NCI-H345 treated with DMSO at 0.1 percent for 48 hours (cell line): ENCODE measurements around the gene SMTN.

Source experiments
- DNase-seq: peaks from one replicate; lab custom pipeline; 2025; ENCODE audit not compliant: unreplicated experiment; lab: John Stamatoyannopoulos, UW

The SMTN gene

GRCh38 chr22:31125521-31126117 is 44.5 kb downstream of the SMTN start:
- no peak for DNase-seq

- no peak for DNase-seq
Observed at GRCh38 chr22:31126128-31126868, 45.2 kb downstream of the SMTN start.

- DNase-seq: no peak
Observed at GRCh38 chr22:31126869-31127175, 45.7 kb downstream of the SMTN start.

- no peak for DNase-seq
Observed at GRCh38 chr22:31127181-31127772, 46.2 kb downstream of the SMTN start.

- DNase-seq: no peak
Observed at GRCh38 chr22:31128156-31128555, 47.0 kb downstream of the SMTN start.

- no peak for DNase-seq
Observed at GRCh38 chr22:31130873-31131272, 49.8 kb downstream of the SMTN start.

- DNase-seq: no peak
Observed at GRCh38 chr22:31133911-31134310, 52.8 kb downstream of the SMTN start.

- DNase-seq: no peak
Observed at GRCh38 chr22:31134688-31135087, 53.6 kb downstream of the SMTN start.

GRCh38 chr22:31135706-31136105 is 54.6 kb downstream of the SMTN start:
- no peak for DNase-seq

- DNase-seq: no peak
Observed at GRCh38 chr22:31136155-31136554, 55.0 kb downstream of the SMTN start.

- DNase-seq: no peak
Observed at GRCh38 chr22:31136711-31137110, 55.6 kb downstream of the SMTN start.

- no peak for DNase-seq
Observed at GRCh38 chr22:31137721-31138120, 56.6 kb downstream of the SMTN start.

GRCh38 chr22:31138126-31138525 is 57.0 kb downstream of the SMTN start:
- no peak for DNase-seq

GRCh38 chr22:31139066-31139465 is 57.9 kb downstream of the SMTN start:
- no peak for DNase-seq

GRCh38 chr22:31139866-31140716 is 59.0 kb downstream of the SMTN start, which contains the start of gene PLA2G3:
Gene PLA2G3 (minus strand): TSS chr22:31140508. CDS start chr22:31140354, 154 bp downstream.
- DNase-seq: no peak

GRCh38 chr22:31140746-31141145 is 59.6 kb downstream of the SMTN start:
- no peak for DNase-seq

- DNase-seq: no peak
Observed at GRCh38 chr22:31141551-31141950, 60.4 kb downstream of the SMTN start.

- DNase-seq: no peak
Observed at GRCh38 chr22:31142285-31142684, 61.2 kb downstream of the SMTN start.

GRCh38 chr22:31143038-31143437 is 61.9 kb downstream of the SMTN start:
- DNase-seq: no peak

- no peak for DNase-seq
Observed at GRCh38 chr22:31143537-31143936, 62.4 kb downstream of the SMTN start.

GRCh38 chr22:31144223-31144622 is 63.1 kb downstream of the SMTN start:
- DNase-seq: no peak

- no peak for DNase-seq
Observed at GRCh38 chr22:31148488-31148887, 67.4 kb downstream of the SMTN start.
